ENCODE measurements around the gene SYNM. TPM values are rescaled to one million over a fixed set of nuclear protein-coding genes. Genes with fewer than 3 reads are reported as not detected.

Gene SYNM
- total and polyA plus RNA-seq, 2 experiments from 2014 or later = 0.74 to 3.5 TPM

- no peak overlapping the region for H2AFZ ChIP-seq
- Mint-ChIP-seq H3K27ac (no peak overlapping the region), H3K4me1 (peaks cover 5% of the 10 kb centered on the region), H3K9me3 (no peaks in the 10 kb centered on the region), H3K36me3 (ENCODE audit: low read depth) (no peaks in the 10 kb centered on the region), H3K4me3 (no peak overlapping the region), H3K27me3 (ENCODE audit: insufficient read depth, low read depth, poor library complexity) (peaks cover 12% of the 10 kb centered on the region)
- no peaks in the 10 kb centered on the region for H4K20me1 ChIP-seq (replicated peaks; ENCODE audit: insufficient read depth)
- H3K79me2 ChIP-seq (replicated peaks; ENCODE audit: insufficient read depth) = no peaks in the 10 kb centered on the region
- no peak for TF ChIP-seq ZNF331 (CRISPR knock-in tag; IDR thresholded peaks at IDR 0.05; ENCODE audit: low read depth)
- no peak for TF ChIP-seq STAT1 (IDR thresholded peaks at IDR 0.05; ENCODE audit: unreplicated experiment)
- TF ChIP-seq, protein P1, sequence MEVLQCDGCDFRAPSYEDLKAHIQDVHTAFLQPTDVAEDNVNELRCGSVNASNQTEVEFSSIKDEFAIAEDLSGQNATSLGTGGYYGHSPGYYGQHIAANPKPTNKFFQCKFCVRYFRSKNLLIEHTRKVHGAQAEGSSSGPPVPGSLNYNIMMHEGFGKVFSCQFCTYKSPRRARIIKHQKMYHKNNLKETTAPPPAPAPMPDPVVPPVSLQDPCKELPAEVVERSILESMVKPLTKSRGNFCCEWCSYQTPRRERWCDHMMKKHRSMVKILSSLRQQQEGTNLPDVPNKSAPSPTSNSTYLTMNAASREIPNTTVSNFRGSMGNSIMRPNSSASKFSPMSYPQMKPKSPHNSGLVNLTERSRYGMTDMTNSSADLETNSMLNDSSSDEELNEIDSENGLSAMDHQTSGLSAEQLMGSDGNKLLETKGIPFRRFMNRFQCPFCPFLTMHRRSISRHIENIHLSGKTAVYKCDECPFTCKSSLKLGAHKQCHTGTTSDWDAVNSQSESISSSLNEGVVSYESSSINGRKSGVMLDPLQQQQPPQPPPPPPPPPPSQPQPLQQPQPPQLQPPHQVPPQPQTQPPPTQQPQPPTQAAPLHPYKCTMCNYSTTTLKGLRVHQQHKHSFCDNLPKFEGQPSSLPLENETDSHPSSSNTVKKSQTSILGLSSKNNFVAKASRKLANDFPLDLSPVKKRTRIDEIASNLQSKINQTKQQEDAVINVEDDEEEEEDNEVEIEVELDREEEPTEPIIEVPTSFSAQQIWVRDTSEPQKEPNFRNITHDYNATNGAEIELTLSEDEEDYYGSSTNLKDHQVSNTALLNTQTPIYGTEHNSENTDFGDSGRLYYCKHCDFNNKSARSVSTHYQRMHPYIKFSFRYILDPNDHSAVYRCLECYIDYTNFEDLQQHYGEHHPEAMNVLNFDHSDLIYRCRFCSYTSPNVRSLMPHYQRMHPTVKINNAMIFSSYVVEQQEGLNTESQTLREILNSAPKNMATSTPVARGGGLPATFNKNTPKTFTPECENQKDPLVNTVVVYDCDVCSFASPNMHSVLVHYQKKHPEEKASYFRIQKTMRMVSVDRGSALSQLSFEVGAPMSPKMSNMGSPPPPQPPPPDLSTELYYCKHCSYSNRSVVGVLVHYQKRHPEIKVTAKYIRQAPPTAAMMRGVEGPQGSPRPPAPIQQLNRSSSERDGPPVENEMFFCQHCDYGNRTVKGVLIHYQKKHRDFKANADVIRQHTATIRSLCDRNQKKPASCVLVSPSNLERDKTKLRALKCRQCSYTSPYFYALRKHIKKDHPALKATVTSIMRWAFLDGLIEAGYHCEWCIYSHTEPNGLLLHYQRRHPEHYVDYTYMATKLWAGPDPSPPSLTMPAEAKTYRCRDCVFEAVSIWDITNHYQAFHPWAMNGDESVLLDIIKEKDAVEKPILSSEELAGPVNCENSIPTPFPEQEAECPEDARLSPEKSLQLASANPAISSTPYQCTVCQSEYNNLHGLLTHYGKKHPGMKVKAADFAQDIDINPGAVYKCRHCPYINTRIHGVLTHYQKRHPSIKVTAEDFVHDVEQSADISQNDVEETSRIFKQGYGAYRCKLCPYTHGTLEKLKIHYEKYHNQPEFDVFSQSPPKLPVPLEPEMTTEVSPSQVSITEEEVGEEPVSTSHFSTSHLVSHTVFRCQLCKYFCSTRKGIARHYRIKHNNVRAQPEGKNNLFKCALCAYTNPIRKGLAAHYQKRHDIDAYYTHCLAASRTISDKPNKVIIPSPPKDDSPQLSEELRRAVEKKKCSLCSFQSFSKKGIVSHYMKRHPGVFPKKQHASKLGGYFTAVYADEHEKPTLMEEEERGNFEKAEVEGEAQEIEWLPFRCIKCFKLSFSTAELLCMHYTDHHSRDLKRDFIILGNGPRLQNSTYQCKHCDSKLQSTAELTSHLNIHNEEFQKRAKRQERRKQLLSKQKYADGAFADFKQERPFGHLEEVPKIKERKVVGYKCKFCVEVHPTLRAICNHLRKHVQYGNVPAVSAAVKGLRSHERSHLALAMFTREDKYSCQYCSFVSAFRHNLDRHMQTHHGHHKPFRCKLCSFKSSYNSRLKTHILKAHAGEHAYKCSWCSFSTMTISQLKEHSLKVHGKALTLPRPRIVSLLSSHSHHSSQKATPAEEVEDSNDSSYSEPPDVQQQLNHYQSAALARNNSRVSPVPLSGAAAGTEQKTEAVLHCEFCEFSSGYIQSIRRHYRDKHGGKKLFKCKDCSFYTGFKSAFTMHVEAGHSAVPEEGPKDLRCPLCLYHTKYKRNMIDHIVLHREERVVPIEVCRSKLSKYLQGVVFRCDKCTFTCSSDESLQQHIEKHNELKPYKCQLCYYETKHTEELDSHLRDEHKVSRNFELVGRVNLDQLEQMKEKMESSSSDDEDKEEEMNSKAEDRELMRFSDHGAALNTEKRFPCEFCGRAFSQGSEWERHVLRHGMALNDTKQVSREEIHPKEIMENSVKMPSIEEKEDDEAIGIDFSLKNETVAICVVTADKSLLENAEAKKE (CRISPR knock-in tag; IDR thresholded peaks at IDR 0.05) = no peak
- TF ChIP-seq, protein P2, sequence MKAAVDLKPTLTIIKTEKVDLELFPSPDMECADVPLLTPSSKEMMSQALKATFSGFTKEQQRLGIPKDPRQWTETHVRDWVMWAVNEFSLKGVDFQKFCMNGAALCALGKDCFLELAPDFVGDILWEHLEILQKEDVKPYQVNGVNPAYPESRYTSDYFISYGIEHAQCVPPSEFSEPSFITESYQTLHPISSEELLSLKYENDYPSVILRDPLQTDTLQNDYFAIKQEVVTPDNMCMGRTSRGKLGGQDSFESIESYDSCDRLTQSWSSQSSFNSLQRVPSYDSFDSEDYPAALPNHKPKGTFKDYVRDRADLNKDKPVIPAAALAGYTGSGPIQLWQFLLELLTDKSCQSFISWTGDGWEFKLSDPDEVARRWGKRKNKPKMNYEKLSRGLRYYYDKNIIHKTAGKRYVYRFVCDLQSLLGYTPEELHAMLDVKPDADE (IDR thresholded peaks at IDR 0.05) = no peak
- TF ChIP-seq EZH2phosphoT487 (IDR thresholded peaks at IDR 0.05; ENCODE audit: unreplicated experiment) = no peak
- no peak for TF ChIP-seq CREB1 (CRISPR knock-in tag; IDR thresholded peaks at IDR 0.05; ENCODE audit: low read depth)
- no peak for TF ChIP-seq EZH2 (IDR thresholded peaks at IDR 0.05; ENCODE audit: low read depth, unreplicated experiment)
- no peak for TF ChIP-seq NANOG (IDR thresholded peaks at IDR 0.05; ENCODE audit: borderline replicate concordance)
- TF ChIP-seq JUNB (IDR thresholded peaks at IDR 0.05; ENCODE audit: unreplicated experiment) = no peak
- TF ChIP-seq ZNF114 (CRISPR knock-in tag; IDR thresholded peaks at IDR 0.05) = no peak
- TF ChIP-seq, protein P3, sequence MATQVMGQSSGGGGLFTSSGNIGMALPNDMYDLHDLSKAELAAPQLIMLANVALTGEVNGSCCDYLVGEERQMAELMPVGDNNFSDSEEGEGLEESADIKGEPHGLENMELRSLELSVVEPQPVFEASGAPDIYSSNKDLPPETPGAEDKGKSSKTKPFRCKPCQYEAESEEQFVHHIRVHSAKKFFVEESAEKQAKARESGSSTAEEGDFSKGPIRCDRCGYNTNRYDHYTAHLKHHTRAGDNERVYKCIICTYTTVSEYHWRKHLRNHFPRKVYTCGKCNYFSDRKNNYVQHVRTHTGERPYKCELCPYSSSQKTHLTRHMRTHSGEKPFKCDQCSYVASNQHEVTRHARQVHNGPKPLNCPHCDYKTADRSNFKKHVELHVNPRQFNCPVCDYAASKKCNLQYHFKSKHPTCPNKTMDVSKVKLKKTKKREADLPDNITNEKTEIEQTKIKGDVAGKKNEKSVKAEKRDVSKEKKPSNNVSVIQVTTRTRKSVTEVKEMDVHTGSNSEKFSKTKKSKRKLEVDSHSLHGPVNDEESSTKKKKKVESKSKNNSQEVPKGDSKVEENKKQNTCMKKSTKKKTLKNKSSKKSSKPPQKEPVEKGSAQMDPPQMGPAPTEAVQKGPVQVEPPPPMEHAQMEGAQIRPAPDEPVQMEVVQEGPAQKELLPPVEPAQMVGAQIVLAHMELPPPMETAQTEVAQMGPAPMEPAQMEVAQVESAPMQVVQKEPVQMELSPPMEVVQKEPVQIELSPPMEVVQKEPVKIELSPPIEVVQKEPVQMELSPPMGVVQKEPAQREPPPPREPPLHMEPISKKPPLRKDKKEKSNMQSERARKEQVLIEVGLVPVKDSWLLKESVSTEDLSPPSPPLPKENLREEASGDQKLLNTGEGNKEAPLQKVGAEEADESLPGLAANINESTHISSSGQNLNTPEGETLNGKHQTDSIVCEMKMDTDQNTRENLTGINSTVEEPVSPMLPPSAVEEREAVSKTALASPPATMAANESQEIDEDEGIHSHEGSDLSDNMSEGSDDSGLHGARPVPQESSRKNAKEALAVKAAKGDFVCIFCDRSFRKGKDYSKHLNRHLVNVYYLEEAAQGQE (IDR thresholded peaks at IDR 0.05; ENCODE audit: unreplicated experiment) = no peak
- no peak for TF ChIP-seq POLR2AphosphoS5 (IDR thresholded peaks at IDR 0.05; ENCODE audit: low read depth)
- no peaks in the 10 kb centered on the region for H3K9me2 ChIP-seq (ENCODE audit: insufficient read depth)
- no peaks in the 10 kb centered on the region for H3K4me1 ChIP-seq (ENCODE audit: insufficient read depth)
- no peaks in the 10 kb centered on the region for H3F3A ChIP-seq (replicated peaks; ENCODE audit: low read depth)
- no peak overlapping the region for H3K27ac ChIP-seq (ENCODE audit: low read depth)
- no peak overlapping the region for H3K4me2 ChIP-seq
- no peak overlapping the region for H3K4me3 ChIP-seq
- DNase-seq (ENCODE audit: low spot score) = no peak
- peaks cover 24% of the 10 kb centered on the region for H3K27me3 ChIP-seq (ENCODE audit: insufficient read depth)
- no peaks in the 10 kb centered on the region for H3K36me3 ChIP-seq (ENCODE audit: insufficient read depth)
- no peak for ATAC-seq
Measured at GRCh38 chr15:99096173-99096893, 8.5 kb upstream of the SYNM start.
